Muscle layer of colon (tissue), 2 donors: ENCODE results near the gene IDI2.
"Not testable (repeated sequence)": the region's sequence is repeated elsewhere in the genome, so short reads cannot be mapped to it uniquely, and the experiment has no call there.

Experiments used
- H3K27ac ChIP-seq: one replicate; pipeline ENCODE4 v1.7.0; 2013; ENCODE audit warnings: low read depth, mild to moderate bottlenecking, low read length, moderate library complexity
- H3K27me3 ChIP-seq, 2 donors: one replicate each; pipeline ENCODE4 v1.7.0; 2013; ENCODE audit warnings: low read length in 2 of 2, mild to moderate bottlenecking in 2 of 2; ENCODE audit not compliant: insufficient read depth in 2 of 2, control insufficient read depth in 1 of 2
- H3K36me3 ChIP-seq: one replicate; pipeline ENCODE4 v1.7.0; 2013; ENCODE audit warnings: mild to moderate bottlenecking, low read length; ENCODE audit not compliant: insufficient read depth
- H3K4me1 ChIP-seq: one replicate; pipeline ENCODE4 v1.7.0; 2013; ENCODE audit warnings: mild to moderate bottlenecking, low read length; ENCODE audit not compliant: insufficient read depth
- H3K4me3 ChIP-seq, 2 donors: one replicate each; pipeline ENCODE4 v1.7.0; 2013; ENCODE audit warnings: low read length in 2 of 2, low read depth in 1 of 2, mild to moderate bottlenecking in 1 of 2, moderate library complexity in 1 of 2
- H3K9ac ChIP-seq: one replicate; pipeline ENCODE4 v1.7.0; 2013; ENCODE audit warnings: low read length
- H3K9me3 ChIP-seq: one replicate; pipeline ENCODE4 v1.7.0; 2013; ENCODE audit warnings: mild to moderate bottlenecking, low read length
- donor health status: abdominal sarcoma.
- donor health status: Adenocarcinoma of cecum.

IDI2 gene

DNA sequence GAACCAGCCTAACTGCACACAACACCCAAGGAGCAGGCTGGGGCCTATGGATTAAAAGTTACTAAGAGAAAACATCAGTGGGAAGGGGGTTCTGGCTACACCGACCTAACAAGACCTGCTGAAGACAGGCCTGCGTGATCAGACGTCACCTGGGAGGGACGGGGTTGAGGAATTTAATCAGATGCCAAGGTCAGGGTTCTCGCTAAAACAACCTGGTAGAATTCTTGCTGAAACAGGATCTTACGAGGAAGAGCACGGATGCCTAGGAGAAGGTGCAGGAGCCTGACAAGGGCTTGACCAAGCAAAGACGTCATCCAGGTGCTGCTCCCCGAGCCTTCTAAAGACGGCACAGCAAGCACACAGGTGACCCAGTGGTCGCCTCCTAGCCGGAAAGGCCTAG lies 1.6 kb downstream of the IDI2 start:
- Histone ChIP-seq H3K9ac (no peak overlapping the region), H3K27ac (no peak overlapping the region), H3K36me3 (peaks cover 13% of the 10 kb centered on the region), H3K4me3 (no peak overlapping the region), H3K27me3 (no peaks in the 10 kb centered on the region), H3K4me1 (no peaks in the 10 kb centered on the region), H3K9me3 (no peaks in the 10 kb centered on the region)

DNA sequence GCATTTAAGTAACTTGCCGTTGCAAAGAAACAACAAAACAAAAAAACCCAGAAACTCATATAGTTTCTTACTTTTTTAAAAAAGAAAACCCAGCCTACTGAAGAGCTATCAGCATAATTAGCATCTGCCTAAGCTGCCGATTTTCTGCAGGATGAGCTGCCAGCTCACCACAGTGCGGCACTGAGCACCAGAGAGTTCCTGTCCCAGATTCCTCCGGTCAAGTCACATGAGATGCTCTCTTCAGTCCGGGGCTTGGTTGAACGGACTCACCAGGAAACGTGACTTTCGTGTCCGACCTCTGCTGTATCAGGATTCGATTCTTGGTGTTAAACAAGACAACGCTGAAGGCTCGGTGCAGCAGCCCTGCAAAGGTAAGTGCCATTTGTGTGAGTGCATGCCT lies 3.2 kb downstream of the IDI2 start:
- Histone ChIP-seq H3K9me3 (no peaks in the 10 kb centered on the region), H3K27ac (no peak overlapping the region), H3K9ac (no peak overlapping the region), H3K4me3 (no peak overlapping the region), H3K27me3 (no peaks in the 10 kb centered on the region), H3K4me1 (no peaks in the 10 kb centered on the region), H3K36me3 (peaks cover 24% of the 10 kb centered on the region)

DNA sequence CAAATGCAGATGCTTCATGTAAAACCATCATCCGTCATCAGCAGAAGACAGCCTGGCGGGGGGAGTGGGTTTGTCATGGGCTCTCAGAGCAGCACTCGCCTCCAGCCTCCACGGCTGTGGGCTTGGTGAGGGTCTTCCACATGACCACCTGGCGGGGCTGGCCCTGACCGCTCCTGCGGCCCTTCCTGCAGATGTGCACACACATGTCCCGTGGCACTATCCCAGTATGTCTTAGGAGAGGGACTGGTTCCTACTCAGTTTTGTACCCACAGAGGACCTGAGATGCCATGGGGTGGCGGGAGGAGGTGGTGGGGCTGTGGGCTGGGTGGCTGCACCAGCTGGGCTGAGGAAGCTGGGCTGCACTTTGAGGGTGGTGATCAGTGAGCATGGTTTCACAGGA lies 4.7 kb downstream of the IDI2 start:
- Histone ChIP-seq H3K27ac (no peak overlapping the region), H3K36me3 (peaks cover 39% of the 10 kb centered on the region), H3K27me3 (no peaks in the 10 kb centered on the region), H3K4me1 (no peaks in the 10 kb centered on the region), H3K9me3 (no peaks in the 10 kb centered on the region), H3K9ac (no peak overlapping the region), H3K4me3 (no peak overlapping the region)

DNA sequence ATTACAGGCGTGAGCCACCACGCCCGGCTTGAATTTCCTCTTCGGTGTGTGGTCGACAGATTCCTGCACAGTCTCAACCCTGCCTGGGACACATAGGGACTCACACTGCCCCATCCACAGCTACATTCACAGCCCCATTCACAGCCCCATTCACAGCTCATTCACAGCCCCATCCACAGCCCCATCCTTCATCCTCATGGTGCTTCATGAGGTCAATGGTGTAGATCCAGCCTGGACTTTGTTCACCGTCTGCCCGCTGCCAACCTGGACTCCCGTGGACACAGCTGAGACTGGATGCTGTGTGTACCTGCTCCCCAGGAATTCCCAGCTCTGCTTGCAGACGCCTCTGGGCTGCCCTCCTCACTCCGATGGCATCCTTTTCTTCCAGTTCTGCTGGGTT lies 5.2 kb downstream of the IDI2 start:
- Histone ChIP-seq H3K4me1 (no peaks in the 10 kb centered on the region), H3K9me3 (no peaks in the 10 kb centered on the region), H3K9ac (no peak overlapping the region), H3K4me3 (no peak overlapping the region), H3K27me3 (no peaks in the 10 kb centered on the region), H3K27ac (no peak overlapping the region), H3K36me3 (peaks cover 44% of the 10 kb centered on the region)

DNA sequence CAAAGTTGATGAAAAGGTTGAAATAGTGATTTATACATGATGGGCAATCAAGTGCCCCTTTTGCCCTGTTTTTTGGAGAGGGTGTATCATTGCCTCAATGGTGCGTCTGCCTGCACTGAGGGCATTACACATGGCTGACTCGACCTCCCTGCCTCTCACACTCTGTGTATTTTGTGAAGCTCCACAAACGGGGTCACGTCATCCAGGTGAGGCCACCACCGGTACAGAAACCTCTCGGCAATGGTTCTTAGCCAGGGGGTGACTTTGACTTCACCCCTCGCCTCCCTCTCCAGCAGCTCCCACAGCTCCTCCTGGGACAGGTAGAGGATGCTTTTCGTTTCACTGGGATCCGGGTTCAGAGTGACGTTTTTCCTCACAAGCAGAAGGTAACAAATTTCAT lies 6.3 kb downstream of the IDI2 start:
- Histone ChIP-seq H3K4me3 (no peak overlapping the region), H3K9ac (no peak overlapping the region), H3K27ac (no peak overlapping the region), H3K27me3 (no peaks in the 10 kb centered on the region), H3K36me3 (peaks cover 52% of the 10 kb centered on the region), H3K4me1 (no peaks in the 10 kb centered on the region), H3K9me3 (no peaks in the 10 kb centered on the region)

DNA sequence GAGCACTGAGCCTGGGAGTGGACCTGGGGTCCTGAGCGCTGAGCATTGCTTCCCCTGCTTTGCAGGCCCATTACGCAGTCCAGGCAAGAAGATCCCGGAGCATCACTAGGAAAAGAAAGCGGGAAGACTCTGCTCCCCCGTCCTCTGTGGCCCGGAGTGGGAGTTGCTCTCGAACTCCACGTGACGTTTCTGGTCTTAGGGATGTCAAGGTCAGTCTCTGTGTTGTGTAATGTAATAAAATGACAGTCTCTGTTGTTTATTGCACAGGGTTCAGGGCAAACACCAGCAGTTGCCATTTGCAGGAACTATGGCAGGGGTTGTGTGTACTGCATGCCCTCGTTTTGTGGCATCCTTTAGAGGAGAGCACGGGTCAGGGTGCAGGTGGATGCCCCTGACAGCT lies 10.0 kb downstream of the IDI2 start:
- H3K9ac ChIP-seq: no peak overlapping the region
- H3K9me3 ChIP-seq: no peaks in the 10 kb centered on the region
- no peaks in the 10 kb centered on the region for H3K27me3 ChIP-seq
- no peak overlapping the region for H3K4me3 ChIP-seq
- no peaks in the 10 kb centered on the region for H3K4me1 ChIP-seq
- H3K36me3 ChIP-seq: peaks cover 83% of the 10 kb centered on the region
- no peak overlapping the region for H3K27ac ChIP-seq

DNA sequence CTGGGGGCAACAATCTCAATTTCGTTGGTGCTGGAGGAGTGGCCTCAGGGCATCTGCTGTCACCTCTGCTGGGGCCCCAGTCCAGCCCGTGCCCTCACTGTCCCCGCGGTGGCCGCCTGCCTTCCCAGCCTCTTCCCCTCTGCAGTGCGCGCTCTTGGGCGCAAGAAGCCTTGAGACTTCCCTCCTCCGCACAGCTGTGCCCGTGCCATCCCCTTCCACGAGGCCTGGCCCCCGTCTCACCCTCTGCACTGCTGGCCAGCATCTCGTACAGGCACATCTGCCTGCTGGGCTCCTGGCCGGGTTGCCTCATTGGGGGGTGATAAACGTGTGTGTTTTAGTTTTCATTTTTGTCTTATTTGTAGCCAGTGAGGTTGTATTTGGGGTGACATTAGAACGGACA lies 14.0 kb downstream of the IDI2 start:
- Histone ChIP-seq H3K27ac (no peak overlapping the region), H3K9ac (no peak overlapping the region), H3K4me1 (no peaks in the 10 kb centered on the region), H3K4me3 (no peak overlapping the region), H3K36me3 (peaks cover 84% of the 10 kb centered on the region), H3K27me3 (no peaks in the 10 kb centered on the region), H3K9me3 (no peaks in the 10 kb centered on the region)

DNA sequence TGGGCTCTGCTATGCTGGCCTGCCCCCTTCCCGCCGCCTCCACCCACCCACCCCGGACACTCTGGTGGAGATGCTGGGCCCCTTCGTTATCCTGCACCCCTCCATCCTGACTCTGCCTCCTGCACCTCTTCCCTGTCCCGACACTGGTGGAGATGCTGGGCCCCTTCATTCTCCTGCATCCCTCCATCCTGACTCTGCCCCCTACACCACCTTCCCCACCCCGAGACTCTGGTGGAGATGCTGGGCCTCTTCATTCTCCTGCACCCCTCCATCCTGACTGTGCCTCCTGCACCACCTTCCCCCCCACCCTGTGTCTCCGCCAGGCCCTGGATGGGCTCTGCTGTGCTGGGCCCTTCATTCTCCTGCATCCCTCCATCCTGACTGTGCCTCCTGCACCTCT lies 15.0 kb downstream of the IDI2 start:
- Histone ChIP-seq H3K36me3 (peaks cover 84% of the 10 kb centered on the region), H3K27ac (no peak overlapping the region)

DNA sequence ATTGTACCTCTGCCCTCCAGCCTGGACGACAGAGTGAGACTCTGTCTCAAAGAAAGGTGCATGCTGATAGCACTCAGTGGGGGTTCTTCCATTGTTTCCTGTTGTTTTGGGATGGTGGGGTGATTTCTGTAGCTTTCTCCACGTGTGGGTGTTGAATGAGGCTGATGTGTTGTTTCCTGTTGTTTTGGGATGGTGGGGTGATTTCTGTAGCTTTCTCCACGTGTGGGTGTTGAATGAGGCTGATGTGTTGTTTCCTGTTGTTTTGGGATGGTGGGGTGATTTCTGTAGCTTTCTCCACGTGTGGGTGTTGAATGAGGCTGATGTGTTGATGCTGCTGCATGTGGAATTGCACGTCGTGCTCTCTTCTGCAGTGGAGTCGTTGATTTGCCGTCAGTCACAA lies 15.7 kb downstream of the IDI2 start:
- H3K9ac ChIP-seq, H3K4me1 ChIP-seq, H3K27me3 ChIP-seq, H3K4me3 ChIP-seq, H3K27ac ChIP-seq, H3K9me3 ChIP-seq: not testable (repeated sequence)
- H3K36me3 ChIP-seq: peaks cover 86% of the 10 kb centered on the region

More for the DNA sequence above, 15.0 kb downstream of the IDI2 start:
- Histone ChIP-seq H3K9ac (no peak overlapping the region), H3K4me1 (no peaks in the 10 kb centered on the region), H3K9me3 (no peaks in the 10 kb centered on the region), H3K4me3 (no peak overlapping the region), H3K27me3 (no peaks in the 10 kb centered on the region)

DNA sequence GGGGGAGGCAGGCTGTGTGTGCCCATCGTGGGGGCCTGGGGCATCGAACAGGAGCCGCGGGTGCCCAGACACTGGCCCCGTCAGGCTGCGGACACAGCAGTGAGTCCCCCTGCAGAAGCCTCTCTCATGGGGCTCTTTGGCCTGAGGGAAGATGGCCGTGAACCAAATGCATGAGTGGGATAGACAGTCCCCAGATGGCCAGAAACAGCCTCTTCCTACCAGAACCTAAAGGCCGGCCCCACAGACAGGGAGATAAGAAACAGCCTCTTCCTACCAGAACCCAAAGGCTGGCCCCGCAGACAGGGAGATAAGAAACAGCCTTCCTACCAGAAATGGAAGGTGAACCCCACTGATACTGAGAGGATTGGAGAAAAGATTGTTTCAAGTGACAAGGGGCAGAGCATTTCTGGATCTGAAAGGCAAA lies 16.6 kb downstream of the IDI2 start:
- no peak overlapping the region for H3K4me3 ChIP-seq
- H3K36me3 ChIP-seq: peaks cover 86% of the 10 kb centered on the region
- H3K27me3 ChIP-seq: no peaks in the 10 kb centered on the region
- H3K27ac ChIP-seq: no peak overlapping the region
- no peaks in the 10 kb centered on the region for H3K9me3 ChIP-seq
- H3K4me1 ChIP-seq: no peaks in the 10 kb centered on the region
- H3K9ac ChIP-seq: no peak overlapping the region

DNA sequence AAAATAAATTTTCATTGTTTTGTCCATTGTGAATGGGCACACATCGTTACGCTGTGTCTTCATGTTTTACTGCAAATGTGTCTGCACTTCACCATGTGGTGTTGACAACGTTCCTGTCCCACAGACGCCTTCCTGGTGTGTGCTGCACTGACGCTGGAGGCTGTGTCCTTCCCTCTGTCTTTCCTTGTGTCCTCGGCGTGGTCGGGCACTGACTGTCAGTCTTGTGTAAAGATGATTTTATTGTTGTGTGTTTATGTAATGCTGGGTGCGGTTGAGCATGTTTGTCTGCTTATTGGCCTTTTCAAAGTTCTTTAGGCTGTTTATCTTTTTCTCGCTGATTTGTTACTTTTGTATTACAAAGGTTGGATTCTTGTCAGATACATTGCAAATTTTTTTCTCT lies 18.1 kb downstream of the IDI2 start:
- H3K4me3 ChIP-seq: no peak overlapping the region
- no peak overlapping the region for H3K27ac ChIP-seq
- H3K9me3 ChIP-seq: peaks cover 7% of the 10 kb centered on the region
- peaks cover 92% of the 10 kb centered on the region for H3K36me3 ChIP-seq
- no peaks in the 10 kb centered on the region for H3K4me1 ChIP-seq
- H3K9ac ChIP-seq: no peak overlapping the region
- H3K27me3 ChIP-seq: no peaks in the 10 kb centered on the region

DNA sequence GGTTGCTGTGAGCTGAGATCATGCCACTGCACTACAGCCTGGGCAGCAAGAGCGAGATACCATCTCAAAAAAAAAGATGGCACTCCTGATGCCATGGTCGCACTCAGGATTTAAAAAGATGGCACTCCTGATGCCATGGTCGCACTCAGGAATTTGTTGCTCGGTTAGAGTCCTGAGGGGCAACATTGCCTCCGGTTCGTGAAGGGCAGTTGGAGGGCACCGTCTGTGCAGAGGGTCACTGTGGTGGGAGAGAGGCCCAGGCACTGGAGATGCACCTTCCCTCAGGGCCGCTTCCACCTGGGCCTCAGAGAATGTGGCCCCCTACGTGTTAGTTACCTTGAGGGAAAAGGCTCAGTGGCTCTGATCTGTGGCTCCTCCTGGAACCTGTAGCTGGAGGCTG lies 19.1 kb downstream of the IDI2 start:
- Histone ChIP-seq H3K4me3 (no peak overlapping the region), H3K27ac (no peak overlapping the region), H3K36me3 (peaks cover 92% of the 10 kb centered on the region), H3K9me3 (peaks cover 14% of the 10 kb centered on the region), H3K27me3 (no peaks in the 10 kb centered on the region), H3K4me1 (no peaks in the 10 kb centered on the region), H3K9ac (no peak overlapping the region)
